Esophagus squamous epithelium (tissue), 5 donors: ENCODE measurements around the gene PCDHGA8. TPM values are rescaled to one million over a fixed set of nuclear protein-coding genes. Genes with fewer than 3 reads are reported as not detected.
A peak's percentile ranks its signal among the peaks of the same experiment; 100 is the strongest.

Experiments used
- DNase-seq: peaks from one replicate; lab custom pipeline; 2025; lab: John Stamatoyannopoulos, UW
- H3K27ac ChIP-seq, 4 donors: fragments of 200-600 bp; sonication (generic); one replicate each; pipeline ENCODE4 v1.5.1; 2016 to 2019; ENCODE audit warnings: mild to moderate bottlenecking in 1 of 4
- H3K27me3 ChIP-seq, 4 donors: fragments of 200-600 bp; sonication (generic); 1 replicate in 3 of 4; 2 replicates in 1 of 4; pipeline versions ENCODE4 v1.5.1 to v1.6.0; 2017 to 2021; ENCODE audit warnings: antibody characterized with exemption in 1 of 4
- H3K36me3 ChIP-seq, 3 donors: fragments of 200-600 bp; sonication (generic); one replicate each; pipeline ENCODE4 v1.5.1; 2016 to 2019
- H3K4me1 ChIP-seq, 3 donors: fragments of 200-600 bp; sonication (generic); one replicate each; pipeline ENCODE4 v1.5.1; 2017 to 2019
- H3K4me3 ChIP-seq, 4 donors: fragments of 200-600 bp; sonication (generic); 1 replicate in 3 of 4; 2 replicates in 1 of 4; pipeline ENCODE4 v1.5.1; 2016 to 2019; ENCODE audit warnings: mild to moderate bottlenecking in 2 of 4, moderate library complexity in 1 of 4
- H3K9me3 ChIP-seq, 3 donors: fragments of 200-600 bp; sonication (generic); one replicate each; pipeline ENCODE4 v1.5.1; 2016 to 2019
- CTCF ChIP-seq, 6 experiments: fragments of 450-650 bp in 4 of 6; fragments of 200-600 bp in 2 of 6; sonication (generic) in 2 of 6; IDR thresholded peaks; one replicate each; pipeline ENCODE4 v1.5.1; 2016 to 2019; ENCODE audit warnings: antibody characterized with exemption in 6 of 6, mild to moderate bottlenecking in 4 of 6, moderate library complexity in 4 of 6
- POLR2A ChIP-seq, 4 donors: fragments of 450-650 bp; IDR thresholded peaks; one replicate each; pipeline ENCODE4 v1.6.1; 2017; ENCODE audit warnings: antibody characterized with exemption in 4 of 4, mild to moderate bottlenecking in 4 of 4, moderate library complexity in 3 of 4
- WGBS, 2 donors: methylation state at CpG; one replicate each; pipeline ENCODE4 v1.1.5; 2018; 5-methylcytosine and 5-hydroxymethylcytosine counted together
- intact Hi-C: fragments of 100-400 bp; cut with DNase I; formaldehyde crosslinking; loops from one replicate; pipeline ENCODE4 v1.15.0; 2022
- total RNA-seq, 4 donors: library from RNA; depleted of rRNA; stranded (reverse); fragments of >200 nt; gene quantifications; one replicate each; pipeline ENCODE4 v1.1.0, GENCODE V29; 2016
- donor health status: DM: yes; HTN: yes; CAD: no.

Gene PCDHGA8
- total RNA-seq, 4 donors from 2014 or later = 0.41 to 1.7 (median 1.4) TPM

GRCh38 chr5:141349917-141350619 lies 42.4 kb upstream of the PCDHGA8 start, which contains the start of gene PCDHGB1:
PCDHGB1 (plus strand) TSS chr5:141350099; CDS start chr5:141350261, 162 bp downstream.
- intact Hi-C loops = no loop called here
- H3K27me3 ChIP-seq = peaks cover 0 to 64% (median 0%) of the 10 kb centered on the region in 4 donors
- no peak for DNase-seq
- WGBS, 2 donors = 34 to 36% methylated on average over 21 to 26 of the region's 29 CpGs
- no peaks in the 10 kb centered on the region for H3K36me3 ChIP-seq
- TF ChIP-seq CTCF (IDR thresholded peaks at IDR 0.05) (peak in 3 of 6 experiments; percentile 8 to 45 (median 26)), POLR2A (IDR thresholded peaks at IDR 0.05) (no peak)
- peak within 1 kb of the TSS in 2 of 4 donors; percentile 8 to 41 for H3K4me3 ChIP-seq
- no peak within 1 kb of the TSS for H3K27ac ChIP-seq
- peaks cover 0 to 95% (median 56%) of the 10 kb centered on the region in 3 donors for H3K9me3 ChIP-seq
- H3K4me1 ChIP-seq = no peaks in the 10 kb centered on the region

DNA sequence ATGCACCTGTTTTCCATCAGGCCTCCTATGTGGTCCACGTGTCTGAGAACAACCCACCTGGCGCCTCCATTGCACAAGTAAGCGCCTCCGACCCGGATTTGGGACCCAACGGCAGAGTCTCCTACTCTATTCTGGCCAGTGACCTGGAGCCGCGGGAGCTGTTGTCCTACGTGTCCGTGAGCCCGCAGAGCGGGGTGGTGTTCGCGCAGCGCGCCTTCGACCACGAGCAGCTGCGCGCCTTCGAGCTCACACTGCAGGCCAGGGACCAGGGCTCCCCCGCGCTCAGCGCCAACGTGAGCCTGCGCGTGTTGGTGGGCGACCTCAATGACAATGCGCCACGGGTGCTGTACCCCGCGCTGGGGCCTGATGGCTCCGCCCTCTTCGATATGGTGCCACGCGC lies 40.8 kb upstream of the PCDHGA8 start:
- Histone ChIP-seq H3K4me3 (no peak overlapping the region), H3K9me3 (peaks cover 0 to 95% (median 66%) of the 10 kb centered on the region in 3 donors), H3K4me1 (no peaks in the 10 kb centered on the region), H3K27ac (no peak overlapping the region), H3K36me3 (no peaks in the 10 kb centered on the region), H3K27me3 (peaks cover 0 to 57% (median 0%) of the 10 kb centered on the region in 4 donors)
- intact Hi-C loops = no loop called here
- TF ChIP-seq POLR2A (IDR thresholded peaks at IDR 0.05) = no peak
- TF ChIP-seq CTCF (IDR thresholded peaks at IDR 0.05) = no peak
- DNase-seq = no peak
- 26% methylated on average over 8 of the region's 36 CpGs; no CpG with 5 or more reads in 1 of the 2 donors for WGBS, 2 donors

DNA sequence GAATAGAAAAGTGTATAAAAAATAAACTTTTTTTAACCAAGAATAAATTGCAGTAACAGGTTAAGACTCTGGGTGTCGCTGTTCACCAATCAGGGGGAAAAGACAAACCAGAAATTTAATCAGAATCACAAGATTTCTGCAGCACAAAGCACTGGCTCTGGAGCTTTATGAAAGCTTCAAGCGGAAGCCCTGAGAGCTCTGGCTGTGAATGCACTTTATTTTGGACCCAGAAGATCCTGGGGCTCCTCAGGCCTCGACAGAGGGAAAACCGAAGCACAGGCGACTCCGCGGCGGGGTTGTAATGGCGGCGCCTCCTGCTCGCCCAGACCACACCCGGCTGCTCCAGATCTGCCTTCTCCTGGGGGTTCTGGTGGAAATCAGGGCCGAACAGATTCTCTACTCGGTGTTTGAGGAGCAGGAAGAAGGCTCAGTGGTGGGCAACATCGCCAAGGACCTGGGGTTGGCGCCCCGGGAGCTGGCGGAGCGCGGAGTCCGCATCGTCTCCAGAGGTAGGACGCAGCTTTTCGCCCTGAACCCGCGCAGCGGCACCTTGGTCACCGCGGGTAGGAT lies 37.4 kb upstream of the PCDHGA8 start, which contains the start of gene PCDHGA4:
Gene PCDHGA4 (plus strand): TSS at position 122 of the 570 bp plus-strand sequence. CDS start 87 bp downstream, at position 209.
- H3K36me3 ChIP-seq = no peaks in the 10 kb centered on the region
- H3K4me1 ChIP-seq = no peaks in the 10 kb centered on the region
- TF ChIP-seq CTCF (IDR thresholded peaks at IDR 0.05) (peak in 2 of 6 experiments; percentile 5 to 23), POLR2A (IDR thresholded peaks at IDR 0.05) (no peak)
- 16 to 29% methylated on average over 5 to 13 of the region's 29 CpGs for WGBS, 2 donors
- H3K9me3 ChIP-seq = peaks cover 5 to 98% (median 76%) of the 10 kb centered on the region in 3 donors
- DNase-seq = no peak
- no peak within 1 kb of the TSS for H3K27ac ChIP-seq
- H3K27me3 ChIP-seq = peaks cover 0 to 44% (median 0%) of the 10 kb centered on the region in 4 donors
- intact Hi-C loops = no loop called here
- H3K4me3 ChIP-seq = peak within 1 kb of the TSS in 3 of 4 donors; percentile 11 to 47 (median 26)

DNA sequence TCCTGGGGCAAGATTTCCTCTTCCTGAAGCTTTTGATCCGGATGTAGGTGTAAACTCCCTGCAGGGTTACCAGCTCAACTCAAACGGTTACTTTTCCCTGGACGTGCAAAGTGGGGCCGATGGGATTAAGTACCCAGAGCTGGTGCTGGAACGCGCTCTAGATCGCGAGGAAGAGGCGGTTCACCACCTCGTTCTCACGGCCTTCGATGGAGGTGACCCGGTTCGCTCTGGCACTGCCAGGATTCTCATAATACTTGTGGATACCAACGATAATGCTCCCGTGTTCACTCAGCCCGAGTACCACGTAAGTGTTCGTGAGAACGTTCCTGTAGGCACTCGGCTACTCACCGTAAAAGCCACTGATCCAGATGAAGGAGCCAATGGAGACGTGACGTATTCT lies 36.8 kb upstream of the PCDHGA8 start:
- TF ChIP-seq POLR2A (IDR thresholded peaks at IDR 0.05) (no peak), CTCF (IDR thresholded peaks at IDR 0.05) (no peak)
- H3K36me3 ChIP-seq = no peaks in the 10 kb centered on the region
- H3K27ac ChIP-seq = no peak overlapping the region
- H3K4me3 ChIP-seq = peak overlapping the region in 2 of 4 donors; percentile 26 to 47
- 73 to 75% methylated on average over 20 to 24 of the region's 24 CpGs for WGBS, 2 donors
- H3K9me3 ChIP-seq = peaks cover 5 to 98% (median 76%) of the 10 kb centered on the region in 3 donors
- H3K27me3 ChIP-seq = peaks cover 0 to 43% (median 0%) of the 10 kb centered on the region in 4 donors
- no peak for DNase-seq
- intact Hi-C loops = no loop called here
- H3K4me1 ChIP-seq = no peaks in the 10 kb centered on the region

GRCh38 chr5:141356133-141356532 lies 36.3 kb upstream of the PCDHGA8 start:
- H3K36me3 ChIP-seq = no peaks in the 10 kb centered on the region
- TF ChIP-seq POLR2A (IDR thresholded peaks at IDR 0.05) = no peak
- TF ChIP-seq CTCF (IDR thresholded peaks at IDR 0.05) = no peak
- no peak overlapping the region for H3K4me3 ChIP-seq
- 67 to 69% methylated on average over 4 to 5 of the region's 5 CpGs for WGBS, 2 donors
- no peak for DNase-seq
- intact Hi-C loops = no loop called here
- peaks cover 5 to 98% (median 76%) of the 10 kb centered on the region in 3 donors for H3K9me3 ChIP-seq
- peaks cover 0 to 43% (median 0%) of the 10 kb centered on the region in 4 donors for H3K27me3 ChIP-seq
- H3K27ac ChIP-seq = no peak overlapping the region
- no peaks in the 10 kb centered on the region for H3K4me1 ChIP-seq
